Neural crest cell (in vitro differentiated cells): ENCODE measurements around the gene CSNK1G2. TPM values are rescaled to one million over a fixed set of nuclear protein-coding genes. Genes with fewer than 3 reads are reported as not detected.

Source experiments
- DNase-seq: peaks from one replicate; pipeline ENCODE4 v3.0.0; 2021; ENCODE audit warnings: low read depth, mixed read lengths, low spot score
- H3K27ac Mint-ChIP-seq: one replicate; pipeline ENCODE4 v1.8.0; 2021; ENCODE audit warnings: mild to moderate bottlenecking, mixed read lengths; ENCODE audit not compliant: unreplicated experiment
- H3K27me3 Mint-ChIP-seq: 2 replicates; pipeline ENCODE4 v1.8.0; 2021; ENCODE audit warnings: low read depth, mild to moderate bottlenecking, mixed read lengths
- H3K36me3 Mint-ChIP-seq: 2 replicates; pipeline ENCODE4 v1.8.0; 2021; ENCODE audit warnings: low read depth, mild to moderate bottlenecking, mixed read lengths
- H3K4me1 Mint-ChIP-seq: 2 replicates; pipeline ENCODE4 v1.8.0; 2021; ENCODE audit warnings: mixed read lengths
- H3K4me3 Mint-ChIP-seq: one replicate; pipeline ENCODE4 v1.8.0; 2021; ENCODE audit warnings: mild to moderate bottlenecking, mixed read lengths
- H3K9me3 Mint-ChIP-seq: 2 replicates; pipeline ENCODE4 v1.8.0; 2021; ENCODE audit warnings: mixed read lengths
- total RNA-seq: library from RNA; stranded (reverse); gene quantifications from 2 replicates; pipeline ENCODE4 v1.2.1, GENCODE V29; 2021
- TF ChIP-seq, protein P1 (sequence below): fragments of 200-600 bp; sonication (generic); conservative IDR thresholded peaks from 2 replicates; pipeline ENCODE4 v1.5.0; 2021; ENCODE audit warnings: antibody characterized with exemption, mild to moderate bottlenecking

The CSNK1G2 gene
- total RNA-seq, 1 donor from 2014 or later: 133 TPM

DNA sequence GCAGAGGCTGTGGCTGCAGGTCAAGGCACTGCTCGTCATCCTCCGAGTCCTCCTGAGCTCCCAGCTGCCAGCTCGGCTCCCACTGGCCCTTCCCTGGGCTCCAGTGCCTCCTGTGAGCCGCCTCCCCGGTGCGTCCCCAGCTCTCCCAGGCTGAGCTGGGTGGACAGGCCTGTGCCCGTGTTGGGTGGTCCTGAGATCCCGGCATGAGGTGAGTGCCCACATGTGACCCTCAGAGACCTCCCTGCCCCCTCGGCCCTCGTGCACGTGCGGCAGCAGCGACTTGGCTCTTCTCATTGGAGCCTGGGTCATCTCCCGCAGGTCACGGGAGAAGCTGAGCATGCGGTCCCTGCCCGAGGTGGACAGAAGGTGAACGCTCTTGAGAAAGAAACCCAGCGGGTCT, 20.3 kb upstream of the CSNK1G2 start:
- Mint-ChIP-seq H3K27me3 (no peaks in the 10 kb centered on the region), H3K9me3 (no peaks in the 10 kb centered on the region), H3K4me3 (no peak overlapping the region), H3K4me1 (no peaks in the 10 kb centered on the region), H3K27ac (no peak overlapping the region), H3K36me3 (no peaks in the 10 kb centered on the region)
- DNase-seq: no peak
- TF ChIP-seq, protein P1, sequence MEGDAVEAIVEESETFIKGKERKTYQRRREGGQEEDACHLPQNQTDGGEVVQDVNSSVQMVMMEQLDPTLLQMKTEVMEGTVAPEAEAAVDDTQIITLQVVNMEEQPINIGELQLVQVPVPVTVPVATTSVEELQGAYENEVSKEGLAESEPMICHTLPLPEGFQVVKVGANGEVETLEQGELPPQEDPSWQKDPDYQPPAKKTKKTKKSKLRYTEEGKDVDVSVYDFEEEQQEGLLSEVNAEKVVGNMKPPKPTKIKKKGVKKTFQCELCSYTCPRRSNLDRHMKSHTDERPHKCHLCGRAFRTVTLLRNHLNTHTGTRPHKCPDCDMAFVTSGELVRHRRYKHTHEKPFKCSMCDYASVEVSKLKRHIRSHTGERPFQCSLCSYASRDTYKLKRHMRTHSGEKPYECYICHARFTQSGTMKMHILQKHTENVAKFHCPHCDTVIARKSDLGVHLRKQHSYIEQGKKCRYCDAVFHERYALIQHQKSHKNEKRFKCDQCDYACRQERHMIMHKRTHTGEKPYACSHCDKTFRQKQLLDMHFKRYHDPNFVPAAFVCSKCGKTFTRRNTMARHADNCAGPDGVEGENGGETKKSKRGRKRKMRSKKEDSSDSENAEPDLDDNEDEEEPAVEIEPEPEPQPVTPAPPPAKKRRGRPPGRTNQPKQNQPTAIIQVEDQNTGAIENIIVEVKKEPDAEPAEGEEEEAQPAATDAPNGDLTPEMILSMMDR: no peak

DNA sequence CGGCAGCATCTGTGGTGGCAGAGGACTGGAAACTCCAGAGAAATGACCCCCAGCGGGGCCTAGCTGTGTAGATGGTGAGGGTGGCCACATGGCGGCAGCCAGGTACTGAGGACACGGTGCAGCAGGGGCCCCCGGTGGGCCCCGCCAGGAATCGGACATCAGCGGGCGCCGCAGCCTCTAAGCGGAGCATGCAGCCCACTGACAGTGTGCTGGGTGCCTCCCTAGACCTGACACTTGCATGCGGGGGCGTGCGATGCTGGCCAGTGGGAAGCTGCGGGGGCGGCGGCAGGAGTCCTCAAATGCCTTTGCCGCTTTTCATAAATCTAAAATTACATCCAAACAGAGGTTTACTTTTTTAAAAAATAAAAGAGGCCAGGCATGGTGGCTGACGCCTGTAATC, 19.6 kb upstream of the CSNK1G2 start:
- H3K4me3 Mint-ChIP-seq: no peak overlapping the region
- H3K27me3 Mint-ChIP-seq: no peaks in the 10 kb centered on the region
- H3K36me3 Mint-ChIP-seq: no peaks in the 10 kb centered on the region
- H3K9me3 Mint-ChIP-seq: no peaks in the 10 kb centered on the region
- TF ChIP-seq, protein P1: no peak
- no peak overlapping the region for H3K27ac Mint-ChIP-seq
- H3K4me1 Mint-ChIP-seq: no peaks in the 10 kb centered on the region
- no peak for DNase-seq

DNA sequence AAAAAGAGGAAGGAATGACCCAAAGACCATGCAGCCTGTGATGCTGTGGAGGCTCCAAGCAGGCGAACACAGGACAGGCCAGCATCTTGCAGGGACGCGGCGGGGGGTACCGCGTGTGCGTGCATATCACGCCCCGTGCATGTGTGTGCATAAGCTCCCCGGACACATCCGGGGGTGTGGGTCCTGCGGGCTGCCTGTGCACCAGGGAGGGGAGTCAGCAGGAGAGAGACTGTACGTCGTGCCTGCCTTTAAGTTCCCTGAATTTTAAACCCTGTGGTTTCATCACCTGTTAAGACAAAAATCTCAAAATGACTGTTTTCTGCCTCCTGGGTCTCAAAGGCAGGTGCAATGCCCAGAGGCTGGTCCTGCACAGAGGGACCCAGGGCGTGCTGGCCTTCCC, 19.1 kb upstream of the CSNK1G2 start:
- Mint-ChIP-seq H3K36me3 (no peaks in the 10 kb centered on the region), H3K9me3 (no peaks in the 10 kb centered on the region), H3K27me3 (no peaks in the 10 kb centered on the region), H3K4me1 (no peaks in the 10 kb centered on the region), H3K4me3 (no peak overlapping the region), H3K27ac (no peak overlapping the region)
- TF ChIP-seq, protein P1: no peak
- DNase-seq: no peak

DNA sequence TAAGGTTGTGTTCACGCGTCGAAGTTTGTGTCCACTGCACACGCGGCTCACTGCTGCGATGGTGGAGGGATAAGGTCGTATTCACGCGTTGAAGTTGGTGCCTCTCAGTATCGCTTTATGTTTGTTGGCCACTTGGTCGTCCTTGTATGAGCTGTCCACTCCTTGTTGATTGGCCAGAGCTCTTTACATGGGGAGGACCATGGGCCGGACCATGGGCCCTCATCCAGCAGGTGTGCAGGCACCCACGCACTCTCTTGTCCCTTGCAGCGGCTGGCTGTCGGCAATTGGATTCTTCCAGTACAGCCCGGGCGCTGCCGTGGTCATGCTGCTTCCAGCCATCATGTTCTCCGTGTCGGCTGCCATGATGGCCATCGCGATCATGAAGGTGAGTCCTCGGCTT, 18.2 kb upstream of the CSNK1G2 start:
- Mint-ChIP-seq H3K4me3 (no peak overlapping the region), H3K27ac (no peak overlapping the region), H3K27me3 (no peaks in the 10 kb centered on the region), H3K9me3 (no peaks in the 10 kb centered on the region), H3K4me1 (peaks cover 4% of the 10 kb centered on the region), H3K36me3 (peaks cover under 1% of the 10 kb centered on the region)
- no peak for DNase-seq
- TF ChIP-seq, protein P1: no peak

DNA sequence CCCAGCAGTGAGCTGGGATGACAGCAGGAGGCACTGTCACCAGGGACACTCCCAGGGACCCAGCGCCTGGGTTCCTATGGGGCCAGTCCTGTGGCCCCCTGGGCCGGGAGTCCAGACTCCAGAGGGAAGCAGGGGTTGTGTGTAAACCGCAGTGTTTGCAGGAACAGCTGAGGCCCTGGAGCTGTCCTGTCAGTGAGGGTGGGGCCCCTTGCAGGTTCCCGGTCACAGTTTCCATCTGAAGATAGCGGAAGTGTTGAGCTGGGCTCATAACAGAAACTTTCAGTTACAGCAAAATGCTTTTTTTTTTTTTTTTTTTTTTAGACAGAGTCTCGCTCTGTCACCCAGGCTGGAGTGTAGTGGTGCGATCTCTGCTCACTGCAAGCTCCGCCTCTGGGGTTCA, 17.7 kb upstream of the CSNK1G2 start:
- H3K9me3 Mint-ChIP-seq: no peaks in the 10 kb centered on the region
- H3K27me3 Mint-ChIP-seq: no peaks in the 10 kb centered on the region
- TF ChIP-seq, protein P1: no peak
- no peak overlapping the region for H3K4me3 Mint-ChIP-seq
- H3K4me1 Mint-ChIP-seq: peaks cover 6% of the 10 kb centered on the region
- peaks cover 3% of the 10 kb centered on the region for H3K36me3 Mint-ChIP-seq
- H3K27ac Mint-ChIP-seq: no peak overlapping the region
- DNase-seq: no peak
